GM19351 (cell line): ENCODE measurements around the gene TSSK2.
"Not testable (repeated sequence)": the region's sequence is repeated elsewhere in the genome, so short reads cannot be mapped to it uniquely, and the experiment has no call there.

Experiments used
- ATAC-seq: cut with Tn5 transposase; IDR thresholded peaks from one replicate; pipeline ENCODE4 v1.9.1; 2021; ENCODE audit warnings: mild to moderate bottlenecking, moderate library complexity; ENCODE audit not compliant: unreplicated experiment

The TSSK2 gene

DNA sequence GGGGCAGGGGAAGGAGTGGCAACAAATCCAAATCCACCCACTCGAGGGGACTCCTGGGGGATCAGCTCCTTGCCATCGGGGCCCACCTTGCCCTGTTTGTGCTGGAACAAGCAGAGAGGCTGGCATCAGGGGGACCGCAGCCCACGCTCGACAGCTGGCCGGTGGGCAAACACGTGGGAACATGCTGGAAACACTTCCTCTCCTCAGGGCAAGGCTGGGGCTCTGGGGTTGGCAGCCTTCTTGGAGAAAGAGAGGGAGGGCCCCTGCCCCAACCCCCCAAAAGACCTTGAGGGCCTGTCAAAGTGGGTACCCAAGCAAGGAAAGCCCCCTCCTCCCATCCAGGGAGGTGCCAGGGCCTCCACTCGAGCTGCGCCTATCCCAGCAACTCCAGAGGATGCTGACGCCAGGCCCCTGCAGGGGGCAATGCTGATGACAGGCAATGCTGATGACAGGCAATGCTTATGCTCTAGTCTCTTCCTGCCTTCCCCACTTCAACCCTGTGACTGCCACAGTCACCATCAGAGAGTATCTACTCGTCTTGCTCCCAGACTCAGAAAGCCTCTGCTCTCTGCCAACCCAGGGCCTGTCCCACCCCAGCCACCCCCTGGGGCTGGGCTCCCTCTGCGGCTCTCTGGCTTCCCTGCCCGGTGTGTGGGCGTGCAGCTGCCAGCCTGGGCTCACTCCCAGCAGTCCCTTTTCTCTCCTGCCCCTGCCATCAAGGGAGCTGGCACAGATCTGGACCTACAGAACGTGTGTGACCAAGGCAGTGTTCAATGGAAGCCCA, 7.3 kb downstream of the TSSK2 start:
- no peak for ATAC-seq

DNA sequence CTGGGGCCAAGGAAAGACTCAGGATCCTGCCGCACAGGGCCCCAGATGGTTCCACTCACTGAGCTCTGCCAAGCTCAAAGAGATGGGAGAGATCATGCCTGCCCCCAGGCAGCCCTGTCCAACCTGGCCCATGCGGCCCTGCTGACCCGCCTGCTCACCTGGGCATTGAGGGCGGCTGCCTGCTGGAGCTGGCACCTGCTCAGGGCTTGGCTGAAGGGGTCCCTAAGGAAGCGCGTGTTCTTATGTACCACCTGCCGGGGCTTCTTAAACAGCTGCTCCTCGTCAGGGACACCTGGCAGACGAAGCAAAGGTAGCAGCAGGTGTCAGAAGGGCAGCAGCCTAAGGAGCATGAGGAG, 7.9 kb downstream of the TSSK2 start:
- ATAC-seq = no peak

DNA sequence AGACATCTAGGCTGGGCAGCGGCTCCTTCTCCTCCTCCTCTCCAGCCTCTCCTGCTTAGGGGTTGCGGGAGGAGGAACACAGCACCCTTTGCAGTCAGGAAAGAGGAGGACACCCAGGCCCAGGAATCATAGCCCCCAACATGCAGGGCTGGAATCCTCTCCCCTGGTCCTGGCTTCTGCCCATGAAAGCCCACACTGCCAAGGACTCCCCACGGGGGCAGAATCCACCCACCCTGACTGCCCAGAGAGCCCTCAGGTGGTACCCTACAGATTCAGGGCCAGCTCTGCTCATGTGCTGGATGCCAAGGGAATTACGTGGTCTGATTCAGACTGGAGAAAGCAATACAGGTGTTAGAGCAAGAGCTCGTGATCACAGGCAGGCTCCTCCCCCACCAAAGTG, 8.9 kb downstream of the TSSK2 start:
- no peak for ATAC-seq

DNA sequence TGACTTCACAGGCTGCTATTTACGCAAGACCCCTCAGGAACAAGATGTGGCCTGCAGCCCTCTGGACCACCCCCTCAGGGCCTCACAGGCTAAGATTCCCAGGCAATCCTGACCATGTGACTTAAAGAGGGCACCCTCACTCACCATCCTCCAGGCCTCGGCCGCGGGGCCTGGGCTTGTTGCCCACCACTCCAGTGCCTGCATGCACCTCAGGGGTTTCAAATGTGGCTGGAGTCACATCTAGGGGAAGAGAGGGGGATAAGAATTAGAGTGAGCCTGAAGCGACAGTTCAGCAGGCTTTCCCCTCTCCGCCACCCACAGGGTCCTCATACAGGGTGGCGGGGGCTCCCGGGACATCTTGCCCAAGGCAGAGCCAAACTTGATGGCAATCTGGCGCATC, 11.3 kb downstream of the TSSK2 start:
- no peak for ATAC-seq

DNA sequence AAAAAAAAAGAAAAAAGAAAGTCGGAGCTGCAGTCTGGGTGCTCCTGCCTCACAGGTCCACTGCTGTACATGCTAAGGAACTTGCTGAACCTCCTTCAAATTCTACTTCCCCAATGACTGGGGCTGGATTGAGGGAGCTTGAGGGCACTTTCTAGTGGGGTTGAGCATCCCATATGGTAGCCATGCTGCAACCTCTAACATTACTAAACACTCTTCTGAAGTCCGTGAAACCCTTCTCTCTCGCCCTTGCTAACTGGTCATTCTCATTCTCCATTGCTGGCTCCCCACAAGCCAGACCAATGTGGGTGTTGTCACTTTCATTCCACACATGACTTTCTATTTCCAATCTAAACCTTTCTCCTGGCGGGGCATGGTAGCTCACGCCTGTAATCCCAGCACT, 12.1 kb downstream of the TSSK2 start:
- ATAC-seq = no peak

DNA sequence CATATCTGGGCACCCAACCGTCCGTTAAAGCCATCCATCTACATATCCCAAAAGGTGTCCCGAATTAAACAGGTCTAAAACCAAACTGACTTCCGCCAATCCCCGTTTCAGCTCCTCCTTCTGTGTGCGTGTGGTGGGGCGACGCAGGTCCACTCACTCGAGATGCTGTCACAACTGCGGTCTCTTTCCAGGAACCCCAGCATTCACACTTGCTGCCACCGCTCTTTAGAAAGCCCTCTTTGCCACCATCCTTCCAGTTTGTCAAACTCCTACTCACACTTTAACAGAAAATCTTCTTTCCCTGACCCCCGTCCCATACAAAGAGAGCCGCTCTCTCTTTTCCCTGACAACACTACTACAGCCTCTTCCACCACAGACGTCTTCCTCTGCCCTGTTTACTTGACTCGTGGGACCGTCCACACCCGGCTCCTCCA, 12.9 kb downstream of the TSSK2 start:
- ATAC-seq = no peak

DNA sequence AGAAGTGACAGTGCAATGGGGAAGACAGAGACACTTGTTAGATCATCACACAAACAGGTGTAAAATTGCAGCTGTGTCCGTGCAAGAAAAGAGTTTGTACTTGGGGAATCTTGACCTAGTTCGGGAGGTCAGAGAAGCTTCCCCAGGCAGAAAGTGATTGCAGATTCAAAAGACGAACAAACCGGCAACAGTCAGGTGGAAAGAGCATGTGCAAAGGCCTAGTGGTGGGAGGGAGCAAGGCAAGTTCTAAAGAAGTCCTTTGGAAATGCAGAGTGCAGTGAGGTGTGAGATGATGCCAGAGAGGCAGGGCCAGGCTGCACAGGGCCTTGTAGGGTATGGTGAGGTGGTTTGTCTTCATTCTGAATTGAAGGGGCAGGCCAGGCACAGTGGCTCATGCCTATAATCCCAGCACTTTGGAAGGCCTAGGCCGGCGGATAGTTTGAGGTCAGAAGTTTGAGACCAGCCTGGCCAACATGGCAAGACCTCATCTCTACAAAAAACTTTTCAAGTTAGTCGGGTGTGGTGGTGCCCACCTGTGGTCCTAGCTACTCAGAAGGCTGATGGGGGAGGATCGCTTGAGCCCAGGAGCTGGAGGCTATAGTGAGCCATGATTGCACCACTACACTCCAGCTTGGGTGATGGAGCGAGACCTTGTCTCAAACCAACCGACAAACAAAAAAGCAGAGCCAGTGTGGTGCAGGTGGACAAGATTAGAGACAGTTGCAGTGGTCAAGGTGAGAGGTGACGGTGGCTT, 15.3 kb downstream of the TSSK2 start:
- no peak for ATAC-seq

DNA sequence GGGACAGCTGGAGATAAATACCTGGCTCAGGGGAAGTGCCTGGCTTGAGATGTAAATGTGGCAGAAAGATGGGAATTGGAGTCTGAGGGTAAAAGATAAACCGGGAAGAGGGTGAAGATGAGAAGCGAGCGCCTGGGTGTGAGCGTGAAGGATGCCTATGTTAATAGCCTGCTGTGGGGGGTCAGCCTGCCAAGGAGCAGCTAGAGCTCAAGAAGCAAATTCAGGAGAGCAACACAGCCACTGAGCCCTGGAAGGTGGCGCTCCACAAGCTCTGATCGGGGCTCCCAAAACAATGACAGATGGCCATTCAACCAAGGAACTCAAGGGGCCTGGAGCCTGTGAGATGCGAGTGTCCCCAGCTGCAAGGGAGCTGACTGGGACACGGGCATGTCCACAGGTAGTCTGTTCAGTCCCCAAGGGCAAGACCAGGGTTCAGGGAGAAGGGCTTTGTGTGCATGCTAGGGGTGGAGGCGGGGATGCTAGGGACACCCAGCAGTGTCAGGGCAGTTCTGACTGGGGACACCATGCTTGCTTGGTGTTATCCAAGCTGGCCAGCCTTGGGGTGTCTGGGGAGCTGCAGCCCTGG, 16.2 kb downstream of the TSSK2 start:
- ATAC-seq = no peak

DNA sequence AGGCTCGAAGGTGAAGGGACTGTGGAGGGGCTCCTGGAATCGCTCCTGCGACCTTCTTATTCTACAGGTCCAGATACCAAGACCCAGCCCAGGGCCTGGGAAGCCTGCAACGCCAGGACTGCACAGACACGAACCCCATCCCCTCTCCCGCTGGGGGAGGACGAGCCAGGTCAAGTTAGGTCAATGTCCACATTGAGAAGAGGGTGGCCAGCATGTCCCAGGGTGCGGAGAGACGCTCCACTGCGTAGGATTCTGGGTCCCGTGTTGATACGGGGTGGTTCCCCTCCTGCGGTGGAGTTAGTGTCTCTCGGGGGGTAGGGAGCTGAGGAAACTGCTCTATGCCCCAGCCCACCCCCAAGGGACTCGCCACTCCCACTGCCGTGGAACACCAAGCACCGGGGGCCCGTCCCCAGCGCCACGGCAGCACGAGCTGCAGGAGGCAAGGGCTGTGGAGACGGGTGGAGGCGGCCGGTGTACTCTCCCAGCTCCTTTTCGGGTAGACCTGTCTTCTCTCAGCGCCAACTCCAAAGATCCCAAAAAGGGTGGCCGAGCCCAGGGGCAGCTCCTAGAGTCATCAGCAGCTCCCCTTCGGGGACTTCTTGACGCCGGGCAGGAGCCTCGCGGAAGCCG, 17.4 kb downstream of the TSSK2 start:
- ATAC-seq = no peak

DNA sequence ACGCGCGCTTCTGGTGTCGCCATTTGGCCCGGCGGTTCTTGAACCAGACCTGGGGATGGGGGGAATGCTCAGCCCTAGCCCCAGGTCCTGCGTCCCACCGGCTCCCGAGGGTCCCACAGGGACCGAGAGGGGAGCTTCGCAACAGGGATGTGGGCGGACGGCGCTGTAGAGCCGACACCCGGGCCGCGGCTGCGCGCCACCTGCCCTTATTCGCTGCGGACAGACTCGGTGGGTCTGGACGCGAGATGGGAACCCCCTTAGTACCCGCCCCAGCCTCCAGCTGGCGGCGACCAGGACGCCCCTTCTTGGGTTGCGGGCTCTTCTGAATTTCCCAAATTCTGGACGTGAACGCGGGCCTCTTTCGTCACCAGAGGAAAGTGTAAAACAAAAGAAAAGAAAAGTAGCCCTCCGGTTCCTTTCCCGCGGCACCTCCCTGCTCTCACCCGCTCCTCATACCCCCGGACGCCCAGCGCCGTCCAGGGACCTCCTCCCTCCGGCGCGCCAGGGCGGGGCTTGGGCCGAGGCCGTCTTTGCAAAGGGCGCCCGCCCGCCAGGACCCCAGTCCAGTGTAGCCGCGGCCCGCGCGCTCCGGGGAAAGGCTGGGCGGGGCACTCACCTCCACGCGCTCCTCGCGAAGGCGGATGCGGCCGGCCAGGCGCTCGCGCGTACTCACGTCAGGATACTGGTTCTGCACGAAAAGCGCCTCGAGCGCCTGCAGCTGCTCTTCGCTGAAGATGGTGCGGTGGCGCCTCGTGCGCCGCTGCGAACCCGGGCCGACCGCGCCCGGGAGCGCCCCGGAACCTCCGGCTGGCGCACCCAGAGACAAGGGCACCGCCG, 18.2 kb downstream of the TSSK2 start:
- no peak for ATAC-seq

DNA sequence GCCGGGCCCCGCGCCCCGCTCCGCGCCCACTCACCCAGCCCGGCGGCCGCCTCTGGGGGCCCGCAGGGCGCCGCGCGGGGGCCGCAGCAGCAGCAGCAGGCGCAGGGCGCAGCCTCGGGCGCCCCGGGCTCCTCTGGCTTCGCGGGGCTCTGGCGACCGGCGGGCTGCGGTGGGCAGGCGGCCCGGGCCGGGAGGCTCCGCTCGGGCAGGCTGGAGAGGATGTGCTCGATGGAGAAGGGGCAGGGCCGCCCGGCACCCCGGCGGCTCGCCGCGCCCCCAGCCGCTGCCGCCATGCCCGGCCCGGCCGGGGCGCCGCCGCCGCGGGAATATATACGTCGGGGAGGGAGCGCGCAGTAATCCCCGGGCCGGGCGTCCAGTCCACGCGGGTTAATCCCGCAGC, 18.9 kb downstream of the TSSK2 start, which contains the start of gene GSC2:
TSS of gene GSC2 (minus strand) at position 302 of the 400 bp plus-strand sequence. CDS start at position 293, 9 bp downstream.
- no peak for ATAC-seq

DNA sequence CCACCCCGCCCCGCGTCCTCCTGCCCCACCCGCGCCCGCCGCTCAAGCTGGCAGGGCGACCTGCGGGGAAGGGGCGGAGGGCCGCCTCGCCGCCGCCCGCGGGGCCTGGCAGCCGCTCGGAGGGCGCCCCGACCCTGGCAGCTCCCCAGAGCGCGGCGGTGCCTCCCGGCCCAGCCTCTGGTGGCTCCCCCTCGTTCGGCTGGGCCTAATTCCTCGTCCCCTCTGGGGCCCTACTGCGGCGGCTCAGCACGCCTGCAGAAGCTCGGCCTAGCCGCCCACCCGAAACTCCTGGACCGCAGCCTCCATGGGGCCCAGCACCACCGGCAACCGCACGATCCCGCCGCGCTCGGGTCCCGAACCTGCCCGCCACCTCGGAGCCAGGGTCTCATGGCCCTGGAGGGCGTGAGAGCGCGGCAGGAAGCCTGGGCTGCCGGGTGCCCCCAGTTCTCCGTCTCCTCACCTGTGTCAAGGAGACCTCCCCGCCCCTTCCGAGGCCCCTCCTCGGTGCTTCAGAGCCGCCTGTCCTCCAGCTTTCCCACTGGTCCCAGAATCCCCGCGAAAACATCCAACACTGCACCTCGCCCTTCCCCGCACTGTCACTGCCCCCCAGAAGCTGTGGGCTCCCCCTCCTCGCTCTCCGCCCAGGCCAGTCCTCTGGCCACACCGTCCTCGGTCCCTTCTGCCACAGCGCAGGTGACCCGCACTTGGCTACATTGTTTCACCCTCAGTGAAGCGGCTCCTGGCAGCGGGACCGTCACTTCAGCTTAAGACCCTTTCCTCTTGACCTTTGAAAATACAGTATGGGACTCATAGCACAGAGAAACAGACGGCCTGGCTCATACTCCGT, 19.6 kb downstream of the TSSK2 start:
- ATAC-seq = no peak

DNA sequence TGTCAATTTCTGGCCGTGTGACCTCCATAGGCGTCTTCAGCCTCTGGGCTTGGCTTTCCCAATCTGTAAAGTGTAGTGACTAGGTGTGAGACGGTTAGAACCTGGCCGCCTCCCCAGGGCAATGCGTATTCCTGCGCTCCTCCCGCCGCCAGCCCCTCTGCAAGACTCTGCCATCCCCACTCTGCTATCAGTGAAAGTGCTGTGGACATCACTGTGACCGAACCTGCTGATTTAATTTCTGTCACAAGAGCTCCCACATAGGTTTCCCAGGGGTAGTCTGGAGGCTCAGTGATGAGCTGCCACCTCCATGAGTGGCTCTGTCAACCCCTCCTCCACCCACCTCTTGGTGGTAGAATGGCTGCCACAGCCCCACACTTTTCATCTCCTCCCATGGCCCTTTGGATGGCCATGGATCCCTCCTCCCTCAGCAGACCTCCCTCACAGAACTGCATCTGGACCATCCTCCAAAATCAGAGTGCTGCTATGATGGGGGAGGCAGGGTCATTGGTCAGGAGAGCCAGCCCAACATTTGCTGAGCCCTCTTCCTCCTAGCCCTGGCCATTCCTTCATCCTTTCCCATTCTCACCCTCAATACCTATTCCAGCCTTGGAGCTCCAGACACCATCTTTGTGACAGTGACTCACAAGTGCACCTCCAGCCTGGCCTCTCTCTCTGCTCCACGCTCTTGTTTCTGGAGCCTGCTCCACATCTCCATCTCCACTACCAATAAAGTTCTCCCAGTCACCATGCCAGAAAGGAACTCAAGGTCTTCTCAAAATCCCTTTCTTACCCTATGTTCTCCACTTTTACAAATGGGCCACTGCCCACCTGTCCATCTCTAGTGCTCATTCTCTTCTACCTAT, 20.5 kb downstream of the TSSK2 start:
- no peak for ATAC-seq

DNA sequence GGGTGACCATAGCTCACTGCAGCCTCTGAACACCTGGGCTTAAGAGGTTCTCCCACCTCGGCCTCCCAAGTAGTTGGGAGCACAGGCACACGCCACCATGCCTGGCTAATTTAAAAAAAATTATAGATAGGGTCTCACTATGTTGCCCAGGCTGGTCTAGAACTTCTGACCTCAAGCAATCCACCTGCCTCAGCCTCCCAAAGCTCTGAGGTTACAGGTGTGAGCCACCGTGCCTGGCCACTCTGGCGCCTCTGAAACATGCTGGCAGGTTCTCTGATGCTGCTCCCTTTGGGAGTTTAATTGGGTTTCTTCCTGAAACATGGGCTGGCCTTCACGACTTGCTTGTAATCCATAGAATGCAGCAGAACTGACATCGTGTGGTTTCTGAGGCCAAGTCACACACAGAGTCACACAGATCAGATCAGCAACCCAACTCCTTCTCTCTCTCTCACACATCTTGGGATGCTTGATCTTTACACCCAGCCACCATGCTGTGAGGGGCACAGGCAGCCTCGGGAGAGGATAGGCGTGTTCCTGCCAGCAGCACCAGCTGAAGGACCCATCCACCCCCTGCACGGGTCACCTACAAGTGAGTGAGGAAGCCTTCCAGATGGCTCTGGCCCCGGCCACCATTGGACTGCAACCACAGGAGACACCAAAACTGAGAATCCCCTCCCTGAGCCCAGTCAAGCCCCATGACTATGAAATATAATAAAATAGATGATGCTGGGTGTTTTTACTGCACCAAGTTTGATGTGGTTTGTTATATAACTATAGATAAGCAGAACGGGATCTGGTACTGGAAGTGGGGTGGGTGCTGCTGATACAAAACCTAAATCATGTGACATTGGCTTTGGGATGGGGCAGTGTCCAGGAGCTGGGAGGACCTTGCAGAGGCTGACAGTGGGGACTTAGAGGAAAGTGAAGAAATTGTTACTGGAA, 22.1 kb downstream of the TSSK2 start:
- ATAC-seq = no peak

DNA sequence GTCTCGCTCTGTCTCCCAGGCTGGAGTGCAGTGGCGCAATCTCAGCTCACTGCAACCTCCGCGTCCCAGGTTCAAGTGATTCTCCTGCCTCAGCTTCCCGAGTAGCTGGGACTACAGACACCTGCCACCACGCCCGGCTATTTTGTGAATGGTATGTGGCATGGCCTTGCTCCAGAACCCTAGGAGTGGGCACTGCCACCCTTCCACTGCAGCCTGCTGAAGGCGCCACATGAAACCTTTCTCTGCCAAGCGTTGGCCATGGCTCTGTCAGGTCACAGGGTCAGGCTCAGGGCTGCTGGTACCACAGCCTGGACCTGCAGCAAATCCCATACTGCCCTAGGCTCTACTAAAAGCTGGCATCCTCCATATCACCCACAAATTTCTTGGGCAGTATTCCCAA, 25.0 kb downstream of the TSSK2 start:
- ATAC-seq = not testable (repeated sequence)

DNA sequence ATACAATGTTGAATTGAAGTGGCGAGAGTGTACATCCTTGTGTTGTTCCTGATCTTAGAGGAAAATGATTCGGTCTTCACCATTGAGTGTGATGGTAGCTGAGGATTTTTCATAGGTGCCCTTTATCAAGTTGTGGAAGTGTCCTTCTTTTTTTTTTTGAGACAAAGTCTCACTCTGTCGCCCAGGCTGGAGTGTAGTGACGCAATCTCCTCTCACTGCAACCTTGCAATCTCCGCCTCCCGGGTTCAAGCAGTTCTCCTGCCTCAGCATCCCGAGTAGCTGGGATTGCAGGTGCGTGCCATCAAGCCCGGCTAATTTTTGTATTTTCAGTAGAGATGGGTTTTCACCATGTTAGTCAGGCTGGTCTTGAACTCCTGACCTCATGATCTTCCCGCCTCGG, 27.5 kb downstream of the TSSK2 start:
- ATAC-seq = not testable (repeated sequence)

DNA sequence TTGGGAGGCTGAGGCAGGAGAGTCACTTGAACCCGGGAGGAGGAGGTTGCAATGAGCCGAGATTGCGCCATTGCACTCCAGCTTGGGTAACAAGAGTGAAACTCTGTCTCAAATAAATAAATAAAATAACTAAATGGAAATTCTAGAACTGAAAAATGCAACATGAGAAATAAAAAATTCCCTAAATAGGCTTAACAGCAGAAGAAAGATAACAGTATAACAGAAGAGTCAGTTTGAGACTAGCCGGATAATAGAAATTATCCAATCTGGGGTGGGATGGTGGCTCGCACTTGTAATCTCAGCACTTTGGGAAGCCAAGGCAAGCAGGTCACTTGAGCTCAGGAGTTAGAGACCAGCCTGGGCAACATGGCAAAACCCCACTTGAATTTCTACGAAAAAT, 33.3 kb downstream of the TSSK2 start:
- no peak for ATAC-seq

DNA sequence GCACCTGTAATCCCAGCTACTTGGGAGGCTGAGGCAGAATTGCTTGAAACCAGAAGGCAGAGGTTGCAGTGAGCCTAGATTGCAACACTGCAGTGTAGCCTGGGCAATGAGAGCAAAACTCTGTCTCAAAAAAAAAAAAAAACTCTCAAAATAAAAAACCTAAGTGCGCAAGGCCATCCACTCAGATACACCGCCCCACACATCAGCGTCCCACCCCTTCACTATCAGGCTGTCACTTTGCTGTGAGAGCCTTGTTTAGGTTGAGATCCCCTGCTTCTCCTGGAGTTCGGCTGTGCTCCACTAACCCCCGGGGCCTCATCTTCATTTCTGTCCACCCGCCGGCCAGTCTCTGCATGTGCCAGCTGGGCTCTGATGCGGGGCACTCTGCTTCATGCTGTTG, 35.3 kb downstream of the TSSK2 start:
- ATAC-seq = no peak
